ENCODE results near the gene SRPK2.
"Not testable (repeated sequence)": the region's sequence is repeated elsewhere in the genome, so short reads cannot be mapped to it uniquely, and the experiment has no call there.

SRPK2 gene

DNA sequence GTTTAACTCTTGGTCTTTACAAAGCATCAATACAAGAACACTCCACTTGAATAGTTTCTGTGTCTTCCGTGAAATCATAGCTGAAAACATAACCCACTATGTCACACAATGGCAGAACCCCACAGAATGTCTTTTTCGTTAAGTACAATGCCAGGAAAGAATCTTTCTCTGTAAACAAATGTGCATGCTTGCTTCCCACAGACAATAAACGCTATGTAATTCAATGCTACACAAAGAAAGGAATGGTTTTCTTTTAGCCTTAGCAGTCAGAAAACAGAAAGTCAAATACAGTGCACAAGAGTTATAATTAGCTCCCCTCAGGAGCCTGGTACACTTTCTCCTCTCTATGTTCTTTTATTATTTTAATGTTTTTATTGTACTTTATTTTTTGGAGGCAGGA is 186.1 kb downstream of the SRPK2 start:
- DNase-seq: no peak
- peaks cover 5 to 21% (median 9%) of the 10 kb centered on the region in 4 experiments for H3K36me3 ChIP-seq (ENCODE audit: control insufficient read depth in 4 of 4, insufficient read depth in 4 of 4, low read length in 3 of 4)
- H3K4me1 ChIP-seq (ENCODE audit: control extremely low read depth in 1 of 4, control insufficient read depth in 4 of 4, insufficient read depth in 4 of 4, low read length in 3 of 4): peaks cover 0 to 5% (median 0%) of the 10 kb centered on the region in 4 experiments
- H3K4me3 ChIP-seq (ENCODE audit: control insufficient read depth in 1 of 7, extremely low read depth in 1 of 7, insufficient read depth in 4 of 7, low read depth in 2 of 7, low read length in 6 of 7): no peak overlapping the region
- 100% methylated on average over 3 of the region's 3 CpGs for WGBS (ENCODE audit: insufficient coverage)
- H3K9me3 ChIP-seq (ENCODE audit: control extremely low read depth in 1 of 5, control insufficient read depth in 4 of 5, insufficient read depth in 2 of 5, low read depth in 1 of 5, low read length in 4 of 5): no peaks in the 10 kb centered on the region
- no peaks in the 10 kb centered on the region for H3K27me3 ChIP-seq (replicated peaks in 2 of 5; ENCODE audit: control insufficient read depth in 4 of 5, insufficient read depth in 5 of 5, low read length in 4 of 5)
- CTCF ChIA-PET: interaction anchor here (0.7 kb wide), 1 partner anchor 94 kb away, joined by 3 read pairs; no protein-coding TSS in a partner anchor
- no peak overlapping the region for H3K27ac ChIP-seq (ENCODE audit: insufficient read depth in 1 of 2, low read depth in 1 of 2, low read length in 2 of 2, poor library complexity in 1 of 2, severe bottlenecking in 2 of 2)
- POLR2A ChIA-PET: no interaction called here

DNA sequence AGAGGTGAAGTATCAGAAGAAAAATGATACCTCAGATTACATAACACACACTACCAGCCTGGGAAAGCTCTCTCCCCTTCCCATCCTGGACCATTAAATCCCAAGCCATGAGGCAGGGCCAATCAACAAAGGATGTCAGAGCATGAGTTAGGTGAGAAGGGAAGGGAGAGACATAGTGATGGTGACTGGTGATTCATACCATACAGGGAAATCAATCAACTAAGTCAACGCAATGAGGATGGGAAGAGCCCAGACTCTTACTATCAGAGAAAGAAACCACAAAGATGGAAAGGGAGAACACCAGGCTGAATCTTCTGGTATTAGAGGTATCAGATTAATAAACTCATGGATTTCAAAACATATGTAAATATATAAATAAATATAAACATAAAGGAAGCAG is 189.3 kb downstream of the SRPK2 start:
- Histone ChIP-seq H3K27ac (ENCODE audit: insufficient read depth in 1 of 2, low read depth in 1 of 2, low read length in 2 of 2, poor library complexity in 1 of 2, severe bottlenecking in 2 of 2) (no peak overlapping the region), H3K27me3 (replicated peaks in 2 of 5; ENCODE audit: control insufficient read depth in 4 of 5, insufficient read depth in 5 of 5, low read length in 4 of 5) (no peaks in the 10 kb centered on the region), H3K4me3 (ENCODE audit: control insufficient read depth in 1 of 7, extremely low read depth in 1 of 7, insufficient read depth in 4 of 7, low read depth in 2 of 7, low read length in 6 of 7) (no peak overlapping the region), H3K4me1 (ENCODE audit: control extremely low read depth in 1 of 4, control insufficient read depth in 4 of 4, insufficient read depth in 4 of 4, low read length in 3 of 4) (no peaks in the 10 kb centered on the region), H3K36me3 (ENCODE audit: control insufficient read depth in 4 of 4, insufficient read depth in 4 of 4, low read length in 3 of 4) (peaks cover 5 to 21% (median 12%) of the 10 kb centered on the region in 4 experiments), H3K9me3 (ENCODE audit: control extremely low read depth in 1 of 5, control insufficient read depth in 4 of 5, insufficient read depth in 2 of 5, low read depth in 1 of 5, low read length in 4 of 5) (no peaks in the 10 kb centered on the region)
- POLR2A ChIA-PET: no interaction called here
- CTCF ChIA-PET: interaction anchor here (1.1 kb wide), 1 partner anchor 11 kb away, joined by 3 read pairs; no protein-coding TSS in a partner anchor
- no peak for DNase-seq
- WGBS (ENCODE audit: insufficient coverage): no CpG with 5 or more reads among the region's 1 CpG

DNA sequence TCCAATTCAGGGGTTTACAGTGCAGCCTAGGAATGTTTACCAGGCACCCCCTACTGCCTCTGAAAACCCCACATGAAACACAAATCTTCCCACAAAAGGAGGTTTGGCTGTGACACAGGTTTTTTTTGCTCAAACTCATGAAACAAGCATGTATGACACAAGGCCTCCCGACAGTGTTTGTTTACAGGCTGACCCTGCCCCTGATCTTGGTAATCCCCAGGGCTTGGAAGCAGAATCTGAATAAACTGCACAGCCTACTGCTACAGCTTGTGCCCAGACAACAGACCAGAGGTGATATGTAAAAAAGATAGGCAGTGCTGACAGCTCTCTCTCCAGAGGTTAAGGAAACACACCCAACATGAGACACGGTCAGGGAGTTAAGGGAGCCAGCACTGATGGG is 190.5 kb downstream of the SRPK2 start:
- Histone ChIP-seq H3K27me3 (replicated peaks in 2 of 5; ENCODE audit: control insufficient read depth in 4 of 5, insufficient read depth in 5 of 5, low read length in 4 of 5) (no peaks in the 10 kb centered on the region), H3K36me3 (ENCODE audit: control insufficient read depth in 4 of 4, insufficient read depth in 4 of 4, low read length in 3 of 4) (peaks cover 5 to 21% (median 12%) of the 10 kb centered on the region in 4 experiments), H3K9me3 (ENCODE audit: control extremely low read depth in 1 of 5, control insufficient read depth in 4 of 5, insufficient read depth in 2 of 5, low read depth in 1 of 5, low read length in 4 of 5) (no peaks in the 10 kb centered on the region), H3K4me3 (ENCODE audit: control insufficient read depth in 1 of 7, extremely low read depth in 1 of 7, insufficient read depth in 4 of 7, low read depth in 2 of 7, low read length in 6 of 7) (no peak overlapping the region), H3K4me1 (ENCODE audit: control extremely low read depth in 1 of 4, control insufficient read depth in 4 of 4, insufficient read depth in 4 of 4, low read length in 3 of 4) (no peaks in the 10 kb centered on the region), H3K27ac (ENCODE audit: insufficient read depth in 1 of 2, low read depth in 1 of 2, low read length in 2 of 2, poor library complexity in 1 of 2, severe bottlenecking in 2 of 2) (no peak overlapping the region)
- DNase-seq: no peak
- WGBS (ENCODE audit: insufficient coverage): 100% methylated on average over 2 of the region's 2 CpGs
- POLR2A ChIA-PET: no interaction called here
- CTCF ChIA-PET: no interaction called here

DNA sequence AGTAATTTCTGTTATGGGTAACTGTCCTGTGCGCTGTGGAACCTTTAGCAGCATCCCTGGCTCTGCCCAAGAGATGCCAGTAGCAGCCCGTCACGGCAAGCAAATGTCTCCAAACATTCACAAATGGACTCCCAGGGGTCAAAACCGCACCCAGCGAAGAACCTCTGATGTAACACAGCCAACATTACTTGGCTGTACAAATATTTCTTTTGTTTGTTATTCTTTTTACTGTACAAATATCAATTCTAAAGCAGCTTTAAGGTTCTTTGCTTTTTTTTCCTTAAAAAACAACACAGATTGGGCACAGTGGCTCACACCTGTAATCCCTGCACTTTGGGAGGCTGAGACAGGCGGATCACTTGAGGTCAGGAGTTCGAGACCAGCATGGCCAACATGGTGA is 192.2 kb downstream of the SRPK2 start:
- no peak for DNase-seq
- H3K27me3 ChIP-seq (replicated peaks in 2 of 5; ENCODE audit: control insufficient read depth in 4 of 5, insufficient read depth in 5 of 5, low read length in 4 of 5): no peaks in the 10 kb centered on the region
- no peaks in the 10 kb centered on the region for H3K9me3 ChIP-seq (ENCODE audit: control extremely low read depth in 1 of 5, control insufficient read depth in 4 of 5, insufficient read depth in 2 of 5, low read depth in 1 of 5, low read length in 4 of 5)
- no peak overlapping the region for H3K27ac ChIP-seq (ENCODE audit: insufficient read depth in 1 of 2, low read depth in 1 of 2, low read length in 2 of 2, poor library complexity in 1 of 2, severe bottlenecking in 2 of 2)
- ChIA-PET CTCF (no interaction called here), POLR2A (no interaction called here)
- peaks cover 0 to 18% (median 5%) of the 10 kb centered on the region in 4 experiments for H3K36me3 ChIP-seq (ENCODE audit: control insufficient read depth in 4 of 4, insufficient read depth in 4 of 4, low read length in 3 of 4)
- WGBS (ENCODE audit: insufficient coverage): 80% methylated on average over 5 of the region's 7 CpGs
- H3K4me1 ChIP-seq (ENCODE audit: control extremely low read depth in 1 of 4, control insufficient read depth in 4 of 4, insufficient read depth in 4 of 4, low read length in 3 of 4): no peaks in the 10 kb centered on the region
- H3K4me3 ChIP-seq (ENCODE audit: control insufficient read depth in 1 of 7, extremely low read depth in 1 of 7, insufficient read depth in 4 of 7, low read depth in 2 of 7, low read length in 6 of 7): no peak overlapping the region

DNA sequence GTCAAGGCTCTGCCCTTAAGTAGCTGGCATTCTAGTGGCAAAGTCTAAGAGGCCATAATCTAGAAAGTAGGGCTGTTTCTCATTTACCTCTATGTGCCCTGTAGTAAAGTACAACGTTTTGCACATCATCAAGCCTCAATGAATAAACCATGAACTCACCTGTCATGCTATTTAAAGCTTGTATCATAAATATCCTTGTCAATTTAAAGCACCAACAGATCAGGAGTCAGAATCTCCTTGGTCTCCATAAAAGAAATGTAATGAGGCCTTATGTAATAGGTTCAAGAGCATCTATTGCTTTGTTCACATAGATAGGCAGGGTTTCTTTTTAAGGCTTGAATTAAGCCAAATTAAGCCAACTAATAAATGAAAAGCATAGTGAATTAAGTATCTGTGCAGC is 192.8 kb downstream of the SRPK2 start:
- no peak for DNase-seq
- no peaks in the 10 kb centered on the region for H3K4me1 ChIP-seq (ENCODE audit: control extremely low read depth in 1 of 4, control insufficient read depth in 4 of 4, insufficient read depth in 4 of 4, low read length in 3 of 4)
- no peak overlapping the region for H3K27ac ChIP-seq (ENCODE audit: insufficient read depth in 1 of 2, low read depth in 1 of 2, low read length in 2 of 2, poor library complexity in 1 of 2, severe bottlenecking in 2 of 2)
- WGBS (ENCODE audit: insufficient coverage): no CpG with 5 or more reads among the region's 1 CpG
- ChIA-PET CTCF (interaction anchor here (0.8 kb wide), 1 partner anchor 13 kb away, joined by 3 read pairs; no protein-coding TSS in a partner anchor), POLR2A (no interaction called here)
- no peaks in the 10 kb centered on the region for H3K27me3 ChIP-seq (replicated peaks in 2 of 5; ENCODE audit: control insufficient read depth in 4 of 5, insufficient read depth in 5 of 5, low read length in 4 of 5)
- H3K4me3 ChIP-seq (ENCODE audit: control insufficient read depth in 1 of 7, extremely low read depth in 1 of 7, insufficient read depth in 4 of 7, low read depth in 2 of 7, low read length in 6 of 7): no peak overlapping the region
- H3K36me3 ChIP-seq (ENCODE audit: control insufficient read depth in 4 of 4, insufficient read depth in 4 of 4, low read length in 3 of 4): peaks cover 0 to 13% (median 5%) of the 10 kb centered on the region in 4 experiments
- H3K9me3 ChIP-seq (ENCODE audit: control extremely low read depth in 1 of 5, control insufficient read depth in 4 of 5, insufficient read depth in 2 of 5, low read depth in 1 of 5, low read length in 4 of 5): no peaks in the 10 kb centered on the region

DNA sequence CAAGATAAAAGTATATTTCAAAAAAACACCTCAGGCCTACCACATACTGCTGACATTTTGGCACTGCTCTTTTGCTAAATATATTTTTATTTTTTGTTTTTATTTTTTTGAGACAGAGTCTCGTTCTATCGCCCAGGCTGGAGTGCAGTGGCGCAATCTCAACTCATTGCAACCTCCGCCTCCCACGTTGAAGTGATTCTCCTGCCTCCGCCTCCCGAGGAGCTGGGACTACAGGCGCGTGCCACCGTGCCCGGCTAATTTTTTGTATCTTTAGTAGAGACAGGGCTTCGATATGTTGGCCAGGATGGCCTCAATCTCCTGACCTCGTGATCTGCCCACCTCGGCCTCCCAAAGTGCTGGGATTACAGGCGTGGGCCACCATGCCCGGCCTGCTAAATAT is 193.8 kb downstream of the SRPK2 start:
- H3K27me3 ChIP-seq (replicated peaks in 2 of 5; ENCODE audit: control insufficient read depth in 4 of 5, insufficient read depth in 5 of 5, low read length in 4 of 5); H3K9me3 ChIP-seq (ENCODE audit: control extremely low read depth in 1 of 5, control insufficient read depth in 4 of 5, insufficient read depth in 2 of 5, low read depth in 1 of 5, low read length in 4 of 5); H3K4me3 ChIP-seq (ENCODE audit: control insufficient read depth in 1 of 7, extremely low read depth in 1 of 7, insufficient read depth in 4 of 7, low read depth in 2 of 7, low read length in 6 of 7); H3K4me1 ChIP-seq (ENCODE audit: control extremely low read depth in 1 of 4, control insufficient read depth in 4 of 4, insufficient read depth in 4 of 4, low read length in 3 of 4); H3K36me3 ChIP-seq (ENCODE audit: control insufficient read depth in 4 of 4, insufficient read depth in 4 of 4, low read length in 3 of 4); CTCF ChIA-PET; DNase-seq; POLR2A ChIA-PET; H3K27ac ChIP-seq (ENCODE audit: insufficient read depth in 1 of 2, low read depth in 1 of 2, low read length in 2 of 2, poor library complexity in 1 of 2, severe bottlenecking in 2 of 2): not testable (repeated sequence)
- 100% methylated on average over 12 of the region's 16 CpGs for WGBS (ENCODE audit: insufficient coverage)

DNA sequence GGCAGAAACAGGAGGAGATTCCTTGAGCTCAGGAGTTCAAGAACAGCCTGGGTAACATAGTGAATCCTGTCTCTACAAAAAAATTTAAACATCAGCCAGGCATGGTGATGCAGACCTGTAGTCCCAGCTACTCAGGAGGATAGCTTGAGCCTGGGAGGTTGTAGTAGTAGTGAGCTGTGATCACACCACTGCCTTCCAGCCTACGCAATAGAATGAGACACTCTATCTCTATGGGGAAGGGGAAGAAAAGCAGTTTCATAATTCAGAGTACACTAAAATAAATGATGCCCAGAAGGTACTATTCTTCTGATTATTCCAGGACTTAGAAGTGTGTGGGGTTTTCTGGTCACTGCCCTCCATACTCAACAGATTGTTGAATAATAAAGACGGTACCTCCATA is 197.4 kb downstream of the SRPK2 start:
- Histone ChIP-seq H3K36me3 (ENCODE audit: control insufficient read depth in 4 of 4, insufficient read depth in 4 of 4, low read length in 3 of 4) (peaks cover 0 to 4% (median 1%) of the 10 kb centered on the region in 4 experiments), H3K4me1 (ENCODE audit: control extremely low read depth in 1 of 4, control insufficient read depth in 4 of 4, insufficient read depth in 4 of 4, low read length in 3 of 4) (no peaks in the 10 kb centered on the region), H3K27me3 (replicated peaks in 2 of 5; ENCODE audit: control insufficient read depth in 4 of 5, insufficient read depth in 5 of 5, low read length in 4 of 5) (no peaks in the 10 kb centered on the region), H3K9me3 (ENCODE audit: control extremely low read depth in 1 of 5, control insufficient read depth in 4 of 5, insufficient read depth in 2 of 5, low read depth in 1 of 5, low read length in 4 of 5) (no peaks in the 10 kb centered on the region), H3K27ac (ENCODE audit: insufficient read depth in 1 of 2, low read depth in 1 of 2, low read length in 2 of 2, poor library complexity in 1 of 2, severe bottlenecking in 2 of 2) (no peak overlapping the region), H3K4me3 (ENCODE audit: control insufficient read depth in 1 of 7, extremely low read depth in 1 of 7, insufficient read depth in 4 of 7, low read depth in 2 of 7, low read length in 6 of 7) (no peak overlapping the region)
- ChIA-PET POLR2A (interaction anchor here (0.5 to 0.6 kb wide), 2 partner anchors 16 to 1355 kb away, joined by 3 to 5 read pairs; no protein-coding TSS in a partner anchor), CTCF (interaction anchor here (0.7 to 1.3 kb wide), 3 partner anchors 14 to 242 kb away, joined by 3 to 4 read pairs (median 3); no protein-coding TSS in a partner anchor)
- 100% methylated on average over 1 of the region's 2 CpGs for WGBS (ENCODE audit: insufficient coverage)
- no peak for DNase-seq
